Activated T-helper 17 cell treated with anti-CD3 and anti-CD28 coated beads, Interleukin-2, amount 50 U/mL, for 72 hours (primary cell): ENCODE measurements around the gene ING1. TPM values are rescaled to one million over a fixed set of nuclear protein-coding genes. Genes with fewer than 3 reads are reported as not detected.
A peak's percentile ranks its signal among the peaks of the same experiment; 100 is the strongest.
"Not testable (repeated sequence)": the region's sequence is repeated elsewhere in the genome, so short reads cannot be mapped to it uniquely, and the experiment has no call there.

Experiments used
- ATAC-seq: fragments of 150-1000 bp; cut with Tn5 transposase; replicated peaks from 2 replicates; pipeline ENCODE4 v1.10.0; 2021; ENCODE audit warnings: mild to moderate bottlenecking, moderate library complexity
- H3K27ac Mint-ChIP-seq: one replicate; pipeline ENCODE4 v1.8.0; 2022; ENCODE audit warnings: mixed read lengths
- H3K27me3 Mint-ChIP-seq: one replicate; pipeline ENCODE4 v1.8.0; 2022; ENCODE audit warnings: mixed read lengths
- H3K36me3 Mint-ChIP-seq: one replicate; pipeline ENCODE4 v1.8.0; 2022; ENCODE audit warnings: low read depth, mild to moderate bottlenecking, mixed read lengths
- H3K4me1 Mint-ChIP-seq: one replicate; pipeline ENCODE4 v1.8.0; 2022; ENCODE audit warnings: mixed read lengths
- H3K4me3 Mint-ChIP-seq: one replicate; pipeline ENCODE4 v1.8.0; 2022; ENCODE audit warnings: mild to moderate bottlenecking, mixed read lengths
- H3K9me3 Mint-ChIP-seq: one replicate; pipeline ENCODE4 v1.8.0; 2022; ENCODE audit warnings: mixed read lengths
- total RNA-seq, 2 donors: library from RNA; stranded (reverse); gene quantifications; one replicate each; pipeline ENCODE4 v1.2.3, GENCODE V29; 2022

ING1 gene
- total RNA-seq, 2 donors from 2014 or later, result 13.3 to 24.0 TPM

DNA sequence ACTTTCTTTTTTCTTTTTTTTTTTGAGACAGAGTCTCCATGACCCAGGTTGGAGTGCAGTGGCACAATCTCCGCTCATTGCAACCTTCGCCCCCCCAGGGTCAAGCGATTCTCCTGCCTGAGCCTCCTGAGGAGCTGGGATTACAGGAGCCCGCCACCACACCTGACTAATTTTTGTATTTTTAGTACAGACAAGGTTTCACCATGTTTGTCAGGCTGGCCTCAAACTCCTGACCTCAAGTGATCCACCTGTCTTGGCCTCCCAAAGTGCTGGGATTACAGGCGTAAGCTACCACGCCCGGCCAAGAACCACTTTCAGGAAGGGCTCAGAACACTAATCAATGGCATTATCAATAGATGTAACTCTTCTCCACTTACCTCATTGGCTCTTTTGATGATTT, 12.4 kb upstream of the ING1 start:
- not testable (repeated sequence) for H3K4me3 Mint-ChIP-seq
- peaks cover 78% of the 10 kb centered on the region for H3K36me3 Mint-ChIP-seq

GRCh38 chr13:110702089-110702488, 11.4 kb upstream of the ING1 start:
- H3K27ac Mint-ChIP-seq, result peak overlapping the region; percentile 53
- peaks cover 68% of the 10 kb centered on the region for H3K36me3 Mint-ChIP-seq
- no peaks in the 10 kb centered on the region for H3K9me3 Mint-ChIP-seq
- H3K4me1 Mint-ChIP-seq, result peaks cover 21% of the 10 kb centered on the region
- H3K27me3 Mint-ChIP-seq, result no peaks in the 10 kb centered on the region
- ATAC-seq, result no peak
- H3K4me3 Mint-ChIP-seq, result no peak overlapping the region

More for the DNA sequence above, 12.4 kb upstream of the ING1 start:
- not testable (repeated sequence) for H3K27ac Mint-ChIP-seq, ATAC-seq, H3K27me3 Mint-ChIP-seq, H3K9me3 Mint-ChIP-seq
- peaks cover 13% of the 10 kb centered on the region for H3K4me1 Mint-ChIP-seq

GRCh38 chr13:110702591-110703526, 10.6 kb upstream of the ING1 start:
- Mint-ChIP-seq H3K27me3 (no peaks in the 10 kb centered on the region), H3K9me3 (no peaks in the 10 kb centered on the region), H3K27ac (peak overlapping the region; percentile 53), H3K4me3 (no peak overlapping the region), H3K36me3 (peaks cover 60% of the 10 kb centered on the region), H3K4me1 (peaks cover 21% of the 10 kb centered on the region)
- no peak for ATAC-seq

GRCh38 chr13:110705356-110705825, 8.1 kb upstream of the ING1 start:
- no peak for ATAC-seq
- H3K4me1 Mint-ChIP-seq, result peaks cover 21% of the 10 kb centered on the region
- H3K4me3 Mint-ChIP-seq, result peak overlapping the region; percentile 87
- no peaks in the 10 kb centered on the region for H3K9me3 Mint-ChIP-seq
- peak overlapping the region; percentile 81 for H3K27ac Mint-ChIP-seq
- peaks cover 35% of the 10 kb centered on the region for H3K36me3 Mint-ChIP-seq
- no peaks in the 10 kb centered on the region for H3K27me3 Mint-ChIP-seq

GRCh38 chr13:110705826-110706569, 7.5 kb upstream of the ING1 start, which contains the start of gene CARS2:
CARS2 (minus strand) TSS chr13:110706116; CDS start chr13:110706093, 23 bp downstream.
- peak within 1 kb of the TSS; percentile 87 for H3K4me3 Mint-ChIP-seq
- H3K4me1 Mint-ChIP-seq, result peaks cover 21% of the 10 kb centered on the region
- H3K36me3 Mint-ChIP-seq, result peaks cover 29% of the 10 kb centered on the region
- peak within 1 kb of the TSS; percentile 81 for H3K27ac Mint-ChIP-seq
- H3K27me3 Mint-ChIP-seq, result no peaks in the 10 kb centered on the region
- ATAC-seq, result peak; percentile 96
- no peaks in the 10 kb centered on the region for H3K9me3 Mint-ChIP-seq

- Mint-ChIP-seq H3K27me3 (no peaks in the 10 kb centered on the region), H3K27ac (no peak overlapping the region), H3K4me1 (peaks cover 24% of the 10 kb centered on the region), H3K36me3 (peaks cover 21% of the 10 kb centered on the region), H3K4me3 (peak overlapping the region; percentile 87), H3K9me3 (no peaks in the 10 kb centered on the region)
- no peak for ATAC-seq
Observed at GRCh38 chr13:110706570-110707372, 6.7 kb upstream of the ING1 start.

- Mint-ChIP-seq H3K9me3 (no peaks in the 10 kb centered on the region), H3K36me3 (peaks cover 28% of the 10 kb centered on the region), H3K27ac (peak overlapping the region; percentile 93), H3K4me1 (peaks cover 8% of the 10 kb centered on the region), H3K27me3 (no peaks in the 10 kb centered on the region), H3K4me3 (peak overlapping the region; percentile 92)
- peak; percentile 35 for ATAC-seq
Observed at GRCh38 chr13:110712081-110712848, 1.2 kb upstream of the ING1 start.

GRCh38 chr13:110712849-110713641, 455 bp upstream of the ING1 start:
- H3K9me3 Mint-ChIP-seq, result no peaks in the 10 kb centered on the region
- H3K27me3 Mint-ChIP-seq, result no peaks in the 10 kb centered on the region
- peaks cover 33% of the 10 kb centered on the region for H3K36me3 Mint-ChIP-seq
- peak overlapping the region; percentile 92 for H3K4me3 Mint-ChIP-seq
- peaks cover 12% of the 10 kb centered on the region for H3K4me1 Mint-ChIP-seq
- H3K27ac Mint-ChIP-seq, result peak overlapping the region; percentile 93
- ATAC-seq, result peak; percentile 66

- Mint-ChIP-seq H3K4me3 (peak overlapping the region; percentile 92), H3K9me3 (no peaks in the 10 kb centered on the region), H3K4me1 (peaks cover 12% of the 10 kb centered on the region), H3K27me3 (no peaks in the 10 kb centered on the region), H3K36me3 (peaks cover 41% of the 10 kb centered on the region), H3K27ac (peak overlapping the region; percentile 98)
- ATAC-seq, result no peak
Observed at GRCh38 chr13:110713981-110714796, 689 bp downstream of the ING1 start.

DNA sequence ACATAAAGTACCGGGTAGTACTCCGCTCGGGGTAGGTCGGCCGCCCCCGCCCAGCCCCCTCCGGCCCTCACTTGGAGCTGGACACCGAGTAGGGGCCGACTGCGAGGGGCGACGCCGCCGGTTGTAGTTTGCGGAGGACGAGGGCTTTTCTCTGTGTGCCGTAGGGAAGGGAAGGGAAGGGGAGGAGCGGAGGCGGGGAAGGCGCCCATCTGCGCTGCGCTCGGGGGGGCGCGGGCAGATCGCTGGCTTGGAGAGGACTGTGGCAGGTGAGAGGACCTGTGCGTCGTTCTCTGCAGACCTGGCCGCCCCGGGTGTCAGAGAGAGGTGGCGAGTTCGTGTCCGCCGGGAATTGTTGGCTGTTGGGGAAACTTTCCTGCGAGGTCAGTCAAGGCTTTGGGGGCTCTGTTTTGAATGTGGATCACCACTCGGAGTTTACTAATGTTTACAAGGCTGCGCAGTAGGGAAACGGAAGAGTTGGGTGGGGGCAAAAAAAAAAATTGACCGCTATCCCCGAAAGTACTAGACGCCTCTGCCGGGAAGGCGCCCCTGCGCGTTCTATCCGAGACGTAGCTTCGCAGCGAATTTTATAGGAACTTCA, 1.4 kb downstream of the ING1 start:
- peak overlapping the region; percentile 92 for H3K4me3 Mint-ChIP-seq
- H3K4me1 Mint-ChIP-seq, result peaks cover 12% of the 10 kb centered on the region
- H3K27me3 Mint-ChIP-seq, result no peaks in the 10 kb centered on the region
- H3K9me3 Mint-ChIP-seq, result no peaks in the 10 kb centered on the region
- H3K36me3 Mint-ChIP-seq, result peaks cover 48% of the 10 kb centered on the region
- no peak for ATAC-seq
- H3K27ac Mint-ChIP-seq, result peak overlapping the region; percentile 98

DNA sequence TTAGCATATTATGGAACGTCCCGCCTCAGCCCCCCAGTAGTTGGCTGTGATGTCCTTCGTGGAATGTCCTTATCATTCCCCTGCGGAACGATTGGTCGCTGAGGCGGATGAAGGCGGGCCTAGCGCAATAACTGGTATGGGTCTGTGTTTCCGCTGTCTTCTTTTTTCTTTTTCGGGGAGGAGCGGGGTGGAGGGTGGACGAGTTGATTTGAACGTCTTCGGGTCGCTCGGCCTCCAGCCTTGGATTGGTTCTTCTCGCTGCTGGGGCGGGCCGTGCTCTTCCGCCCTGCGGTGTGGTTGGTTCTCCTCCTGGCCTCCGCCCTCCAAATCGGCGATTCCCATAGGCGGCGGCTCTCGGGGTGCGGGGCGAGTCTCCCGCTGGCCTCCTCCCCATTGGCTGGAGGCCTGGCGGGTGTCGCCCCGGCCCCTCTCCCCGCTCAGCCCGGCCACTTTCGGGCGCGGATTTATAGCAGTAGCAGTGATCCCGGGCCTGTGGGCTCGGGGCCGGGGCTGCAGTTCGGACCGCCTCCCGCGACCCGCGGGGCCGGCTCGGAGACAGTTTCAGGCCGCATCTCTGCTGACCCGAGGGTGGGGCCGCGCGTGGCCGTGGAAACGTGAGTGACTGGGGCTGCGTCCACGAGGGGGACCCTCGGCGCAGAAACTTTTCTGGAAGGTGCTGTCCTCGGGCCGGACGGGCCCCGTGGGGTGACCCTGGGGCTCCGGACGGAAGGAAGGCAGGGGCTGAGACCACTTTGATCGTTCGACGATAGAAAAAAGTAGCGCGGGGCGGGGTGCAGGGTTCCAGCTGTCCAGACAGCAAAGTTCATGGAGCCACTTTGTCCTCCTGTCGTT, 2.1 kb downstream of the ING1 start:
- Mint-ChIP-seq H3K4me1 (peaks cover 12% of the 10 kb centered on the region), H3K36me3 (peaks cover 55% of the 10 kb centered on the region), H3K4me3 (peak overlapping the region; percentile 92), H3K9me3 (no peaks in the 10 kb centered on the region), H3K27ac (peak overlapping the region; percentile 98), H3K27me3 (no peaks in the 10 kb centered on the region)
- ATAC-seq, result peak; percentile 76
